Right lobe of liver (tissue), 6 donors: ENCODE measurements around the gene ATXN1L. TPM values are rescaled to one million over a fixed set of nuclear protein-coding genes. Genes with fewer than 3 reads are reported as not detected.
A peak's percentile ranks its signal among the peaks of the same experiment; 100 is the strongest.

Source experiments
- ATAC-seq, 4 donors: fragments of 200-7000 bp; cut with Tn5 transposase; one replicate each; pipeline ENCODE4 v1.9.1; 2020; ENCODE audit warnings: mild to moderate bottlenecking in 4 of 4, moderate library complexity in 4 of 4
- DNase-seq, 3 donors: peaks; one replicate each; pipeline ENCODE4 v3.0.0-alpha.2; 2020
- H3K27ac ChIP-seq, 3 donors: fragments of 200-600 bp; one replicate each; pipeline ENCODE4 v1.8.0; 2022
- H3K27me3 ChIP-seq, 2 donors: fragments of 200-600 bp; one replicate each; pipeline ENCODE4 v1.8.0; 2022
- H3K36me3 ChIP-seq, 4 donors: fragments of 200-600 bp; sonication (generic) in 1 of 4; one replicate each; pipeline versions ENCODE4 v1.5.1 to v1.8.0; 2017 to 2022; ENCODE audit warnings: control low read depth in 1 of 4
- H3K4me1 ChIP-seq, 4 donors: fragments of 200-600 bp; sonication (generic) in 1 of 4; one replicate each; pipeline versions ENCODE4 v1.5.1 to v1.8.0; 2017 to 2022; ENCODE audit warnings: control low read depth in 1 of 4
- H3K4me3 ChIP-seq, 3 donors: fragments of 200-600 bp; one replicate each; pipeline ENCODE4 v1.8.0; 2022
- H3K9me3 ChIP-seq, 4 donors: fragments of 200-600 bp; sonication (generic) in 1 of 4; one replicate each; pipeline versions ENCODE4 v1.5.1 to v1.8.0; 2017 to 2022; ENCODE audit warnings: control low read depth in 1 of 4
- CTCF ChIP-seq, 4 donors: fragments of 200-600 bp in 3 of 4; fragments of 450-650 bp in 1 of 4; IDR thresholded peaks; one replicate each; pipeline versions ENCODE4 v1.5.1 to v1.8.0; 2016 to 2022; ENCODE audit warnings: antibody characterized with exemption in 4 of 4, mild to moderate bottlenecking in 2 of 4
- POLR2A ChIP-seq: fragments of 450-650 bp; IDR thresholded peaks from one replicate; pipeline ENCODE4 v1.6.1; 2017; ENCODE audit warnings: antibody characterized with exemption, mild to moderate bottlenecking
- WGBS: methylation state at CpG from one replicate; pipeline ENCODE4 v1.1.6; 2018; ENCODE audit warnings: low coverage, low lambda C conversion rate; ENCODE audit not compliant: insufficient coverage; ENCODE audit errors: missing lambda C conversion rate; 5-methylcytosine and 5-hydroxymethylcytosine counted together
- intact Hi-C, 2 donors: fragments of 100-400 bp; cut with DNase I; formaldehyde crosslinking; loops; one replicate each; pipeline versions ENCODE4 v1.11.2 to v1.14.1; 2022
- total RNA-seq, 6 experiments: library from RNA; depleted of rRNA in 2 of 6; stranded (reverse); fragments of >200 nt in 2 of 6; fragmentation: NEBNext Ultra II Directional in 3 of 6; extraction: Animal tissue kit (Norgen Biotek cat#: 25700) in 3 of 6; gene quantifications; one replicate each; pipeline versions ENCODE4 v1.1.0 to v1.2.4, GENCODE V29; 2016 to 2023
- donor health status: DM: no; HTN: yes; CAD: no.
- donor health status: DM: no; HTN: no; CAD: no.
- donor health status: DM: no; HTN: no; CAD: no.
- donor health status: DM: no; HTN: yes; CAD: no.
- donor health status: DM: no; HTN: yes; CAD: no.

Gene ATXN1L
- total RNA-seq, 6 experiments from 2014 or later: 9.2 to 11.9 (median 10.3) TPM

GRCh38 chr16:71880176-71880575 is 34.4 kb downstream of the ATXN1L start:
- DNase-seq (no peak), ATAC-seq (no peak)
- H3K36me3 ChIP-seq: peaks cover 0 to 3% (median 0%) of the 10 kb centered on the region in 4 donors
- intact Hi-C loops: no loop called here
- no peaks in the 10 kb centered on the region for H3K9me3 ChIP-seq
- peaks cover 0 to 9% (median 0%) of the 10 kb centered on the region in 4 donors for H3K4me1 ChIP-seq
- no peak overlapping the region for H3K4me3 ChIP-seq
- H3K27ac ChIP-seq: no peak overlapping the region
- TF ChIP-seq CTCF (IDR thresholded peaks at IDR 0.05): no peak
- no peak for TF ChIP-seq POLR2A
- WGBS: 56% methylated on average over 4 of the region's 4 CpGs
- no peaks in the 10 kb centered on the region for H3K27me3 ChIP-seq

- TF ChIP-seq CTCF (IDR thresholded peaks at IDR 0.05) (peak; percentile 87 to 94 (median 92)), POLR2A (no peak)
- Histone ChIP-seq H3K4me1 (peaks cover 0 to 9% (median 0%) of the 10 kb centered on the region in 4 donors), H3K4me3 (peak overlapping the region; percentile 81 to 95 (median 92)), H3K36me3 (peaks cover 0 to 3% (median 0%) of the 10 kb centered on the region in 4 donors), H3K27me3 (no peaks in the 10 kb centered on the region), H3K9me3 (no peaks in the 10 kb centered on the region), H3K27ac (peak overlapping the region in 1 of 3 donors; percentile 69)
- WGBS: 1% methylated on average over 9 of the region's 9 CpGs
- intact Hi-C loops: no loop called here
- DNase-seq: peak in 1 of 3 donors; percentile 69
- ATAC-seq: peak; percentile 68 to 71 (median 70)
These were observed 36.9 kb downstream of the ATXN1L start for GRCh38 chr16:71882505-71883167.

- Histone ChIP-seq H3K27me3 (no peaks in the 10 kb centered on the region), H3K9me3 (no peaks in the 10 kb centered on the region), H3K27ac (peak overlapping the region; percentile 57 to 76 (median 69)), H3K4me1 (peaks cover 0 to 9% (median 0%) of the 10 kb centered on the region in 4 donors), H3K4me3 (peak overlapping the region; percentile 81 to 95 (median 92)), H3K36me3 (peaks cover 0 to 3% (median 0%) of the 10 kb centered on the region in 4 donors)
- peak in 2 of 4 donors; percentile 38 to 39 for TF ChIP-seq CTCF (IDR thresholded peaks at IDR 0.05)
- TF ChIP-seq POLR2A: no peak
- DNase-seq (peak in 2 of 3 donors; percentile 54 to 62), ATAC-seq (peak; percentile 27 to 46 (median 32))
- under 1% methylated on average over 30 of the region's 46 CpGs for WGBS
- intact Hi-C loops: no loop called here
These were observed 37.5 kb downstream of the ATXN1L start for GRCh38 chr16:71883168-71883848.

- 3% methylated on average over 14 of the region's 85 CpGs for WGBS
- H3K27ac ChIP-seq: peak within 1 kb of the TSS; percentile 57 to 76 (median 69)
- TF ChIP-seq CTCF (IDR thresholded peaks at IDR 0.05): peak in 3 of 4 donors; percentile 8 to 42 (median 34)
- peak; percentile 14 for TF ChIP-seq POLR2A
- H3K36me3 ChIP-seq: peaks cover 0 to 3% (median 0%) of the 10 kb centered on the region in 4 donors
- peak; percentile 82 to 84 (median 82) for DNase-seq
- intact Hi-C loops: no loop called here
- H3K27me3 ChIP-seq: no peaks in the 10 kb centered on the region
- peak within 1 kb of the TSS; percentile 81 to 95 (median 92) for H3K4me3 ChIP-seq
- peaks cover 0 to 9% (median 0%) of the 10 kb centered on the region in 4 donors for H3K4me1 ChIP-seq
- ATAC-seq: peak; percentile 87 to 95 (median 90)
- H3K9me3 ChIP-seq: no peaks in the 10 kb centered on the region
These were observed 38.3 kb downstream of the ATXN1L start, which contains the start of gene ZNF821 for GRCh38 chr16:71883849-71884638. Gene ZNF821 (minus strand): TSS chr16:71884182. CDS start chr16:71879946, 4,236 bp downstream.
